GM19324 (cell line): ENCODE results near the gene UBE2I.

ENCODE experiments used
- ATAC-seq: cut with Tn5 transposase; IDR thresholded peaks from one replicate; pipeline ENCODE4 v1.9.1; 2021; ENCODE audit warnings: mild to moderate bottlenecking, moderate library complexity; ENCODE audit not compliant: unreplicated experiment, low FRiP score

Gene UBE2I

DNA sequence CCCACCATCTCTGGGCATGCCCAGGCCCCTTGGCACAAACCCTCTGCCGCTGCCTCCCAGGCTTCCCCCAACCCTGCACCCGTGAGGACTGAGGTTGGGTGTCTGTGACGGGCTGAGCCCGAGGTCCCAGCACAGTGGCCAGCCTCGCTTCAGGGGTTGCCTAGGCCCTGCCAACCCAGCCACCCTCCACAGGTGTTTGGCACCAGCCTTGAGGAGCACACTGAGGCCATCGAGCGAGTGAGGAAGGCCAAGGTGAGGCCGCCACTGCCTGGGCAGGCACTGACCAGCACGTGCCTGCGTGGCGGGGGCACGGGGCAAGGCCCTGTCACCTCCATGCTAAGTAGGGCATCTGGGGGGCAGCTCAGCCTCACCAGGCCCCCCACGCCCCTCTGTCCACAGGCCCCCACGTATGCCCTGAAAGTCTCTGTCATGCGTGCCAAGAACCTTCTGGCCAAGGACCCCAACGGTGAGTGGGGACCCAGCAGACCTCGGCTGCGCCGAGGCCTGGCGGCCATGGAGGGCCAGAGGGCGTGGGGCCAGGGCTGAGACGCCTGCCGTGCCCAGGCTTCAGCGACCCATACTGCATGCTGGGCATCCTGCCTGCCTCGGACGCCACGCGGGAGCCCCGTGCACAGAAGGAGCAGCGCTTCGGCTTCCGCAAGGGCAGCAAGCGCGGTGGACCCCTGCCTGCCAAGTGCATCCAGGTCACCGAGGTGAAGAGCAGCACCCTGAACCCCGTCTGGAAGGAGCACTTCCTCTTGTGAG lies 31.5 kb downstream of the UBE2I start:
- ATAC-seq = no peak

GRCh38 chr16:1341495-1342420 lies 32.3 kb downstream of the UBE2I start:
- no peak for ATAC-seq

DNA sequence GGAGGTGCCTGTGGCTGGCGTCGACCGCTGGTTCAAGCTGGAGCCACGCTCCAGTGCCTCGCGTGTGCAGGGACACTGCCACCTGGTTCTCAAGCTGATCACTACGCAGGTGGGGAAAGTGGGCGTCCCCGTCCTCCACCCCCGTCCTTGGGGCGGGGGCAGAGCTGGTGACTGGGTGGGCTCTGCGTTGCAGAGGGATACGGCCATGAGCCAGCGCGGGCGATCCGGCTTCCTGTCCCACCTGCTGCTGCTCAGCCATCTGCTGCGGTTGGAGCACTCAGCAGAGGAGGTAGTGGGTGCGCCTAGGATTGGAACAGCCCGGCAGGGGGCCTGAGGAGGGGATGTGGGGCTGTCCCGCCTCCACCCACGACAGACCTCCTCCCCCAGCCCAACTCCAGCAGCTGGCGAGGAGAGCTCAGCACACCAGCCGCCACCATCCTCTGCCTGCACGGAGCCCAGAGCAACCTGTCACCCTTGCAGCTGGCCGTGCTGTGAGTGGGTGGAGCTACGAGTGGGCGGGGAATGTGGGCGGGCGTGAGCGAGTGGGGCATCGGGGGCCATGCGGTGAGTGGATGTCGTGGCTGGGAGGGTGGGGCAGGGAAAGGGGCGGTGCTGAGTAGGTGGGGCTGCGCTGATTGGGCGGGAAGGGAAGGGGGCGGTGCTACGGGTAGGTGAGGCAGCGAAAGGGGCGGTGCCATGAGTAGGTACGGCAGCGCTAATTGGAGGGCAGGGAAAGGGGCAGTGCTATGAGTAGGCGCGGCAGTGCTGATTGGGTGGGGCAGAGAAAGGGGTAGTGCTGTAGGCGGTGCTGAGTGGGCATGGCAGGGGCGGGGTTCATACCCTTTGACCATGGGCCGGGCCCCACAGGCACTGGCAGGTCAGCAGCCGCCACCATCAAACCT lies 33.3 kb downstream of the UBE2I start:
- ATAC-seq = peak; percentile 83

GRCh38 chr16:1343428-1344242 lies 34.2 kb downstream of the UBE2I start:
- ATAC-seq = no peak

- ATAC-seq = no peak
These were observed 35.1 kb downstream of the UBE2I start for GRCh38 chr16:1344499-1344898.

GRCh38 chr16:1345087-1345486 lies 35.7 kb downstream of the UBE2I start:
- no peak for ATAC-seq

DNA sequence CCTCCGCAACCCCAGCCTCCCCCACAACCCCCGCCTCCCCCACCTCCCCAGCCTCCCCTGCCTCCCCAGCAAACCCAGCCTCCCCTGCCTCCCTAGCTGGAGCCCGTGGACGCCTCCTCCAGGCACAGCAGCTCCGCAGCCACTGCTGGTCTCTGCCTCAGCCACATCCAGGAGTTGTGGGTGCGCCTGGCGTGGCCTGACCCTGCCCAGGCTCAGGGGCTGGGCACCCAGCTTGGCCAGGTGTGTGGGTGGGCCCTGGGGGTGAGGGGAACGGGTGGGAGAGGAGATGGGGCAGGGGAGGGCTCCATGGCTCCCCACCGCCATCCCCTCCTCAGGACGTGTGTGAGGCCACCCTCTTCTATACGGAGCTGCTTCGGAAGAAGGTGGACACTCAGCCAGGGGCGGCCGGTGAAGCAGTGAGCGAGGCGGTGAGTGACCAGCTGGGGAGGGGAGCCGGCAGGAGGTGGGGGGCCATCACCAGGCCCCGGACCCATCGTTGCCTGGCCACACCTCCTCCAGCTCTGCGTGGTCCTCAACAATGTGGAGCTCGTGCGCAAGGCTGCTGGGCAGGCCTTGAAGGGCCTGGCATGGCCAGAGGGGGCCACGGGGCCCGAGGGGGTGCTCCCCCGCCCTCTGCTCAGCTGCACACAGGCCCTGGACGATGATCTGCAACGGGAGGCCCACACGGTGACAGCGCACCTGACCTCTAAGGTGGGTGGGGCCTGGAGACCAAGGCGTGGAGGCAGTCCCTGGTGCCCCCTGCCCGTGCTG lies 36.4 kb downstream of the UBE2I start:
- ATAC-seq = no peak

GRCh38 chr16:1346422-1347285 lies 37.2 kb downstream of the UBE2I start:
- ATAC-seq = no peak

DNA sequence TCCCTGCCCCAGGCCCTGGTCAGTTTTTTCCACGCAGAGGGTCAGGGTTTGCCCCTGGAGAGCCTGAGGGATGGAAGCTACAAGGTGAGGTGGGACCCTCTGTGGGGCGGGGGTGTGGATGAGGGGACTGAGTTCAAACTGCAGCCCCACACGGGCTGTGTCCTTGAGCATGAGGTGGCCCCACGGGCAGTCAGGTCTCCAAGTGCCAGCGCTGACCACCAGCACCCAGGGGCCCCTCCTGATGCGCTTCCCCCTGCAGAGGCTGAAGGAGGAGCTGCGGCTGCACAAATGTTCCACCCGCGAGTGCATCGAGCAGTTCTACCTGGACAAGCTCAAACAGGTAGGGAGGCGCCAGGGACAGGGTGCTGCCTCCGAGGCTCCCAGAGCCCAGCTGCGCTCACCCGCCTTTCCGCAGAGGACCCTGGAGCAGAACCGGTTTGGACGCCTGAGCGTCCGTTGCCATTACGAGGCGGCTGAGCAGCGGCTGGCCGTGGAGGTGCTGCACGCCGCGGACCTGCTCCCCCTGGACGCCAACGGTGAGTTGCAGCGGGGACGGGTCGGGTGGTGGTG lies 37.9 kb downstream of the UBE2I start:
- ATAC-seq = no peak

DNA sequence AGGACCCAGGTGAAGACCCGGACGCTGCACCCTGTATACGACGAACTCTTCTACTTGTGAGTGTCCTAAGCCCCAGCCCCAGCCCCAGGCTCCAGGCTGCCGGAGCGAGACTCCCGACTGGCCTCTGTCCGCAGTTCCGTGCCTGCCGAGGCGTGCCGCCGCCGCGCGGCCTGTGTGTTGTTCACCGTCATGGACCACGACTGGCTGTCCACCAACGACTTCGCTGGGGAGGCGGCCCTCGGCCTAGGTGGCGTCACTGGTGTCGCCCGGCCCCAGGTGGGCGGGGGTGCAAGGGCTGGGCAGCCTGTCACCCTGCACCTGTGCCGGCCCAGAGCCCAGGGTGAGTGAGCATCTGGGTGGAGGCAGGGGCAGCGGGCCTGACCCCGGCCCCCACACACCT lies 38.5 kb downstream of the UBE2I start:
- ATAC-seq = no peak

DNA sequence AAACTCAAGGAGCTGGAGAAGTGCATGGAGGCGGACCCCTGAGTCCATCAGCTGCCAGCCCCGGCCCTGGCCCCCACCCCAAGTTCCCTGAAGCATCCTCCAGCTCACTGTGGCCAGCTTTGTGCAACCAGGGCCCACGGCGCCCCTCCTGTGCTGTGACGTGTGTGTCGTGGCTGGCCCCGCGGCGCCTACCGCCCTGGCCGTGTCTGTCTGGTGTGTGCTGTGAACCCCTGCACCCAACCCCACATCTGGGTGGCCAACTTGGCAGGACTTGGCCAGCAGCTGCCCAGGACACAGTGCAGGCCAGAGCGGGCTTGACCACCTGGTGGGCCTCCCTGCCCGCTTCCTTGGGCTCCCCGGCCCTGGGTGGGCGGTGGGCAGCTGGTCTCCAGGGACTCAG lies 39.0 kb downstream of the UBE2I start:
- no peak for ATAC-seq

DNA sequence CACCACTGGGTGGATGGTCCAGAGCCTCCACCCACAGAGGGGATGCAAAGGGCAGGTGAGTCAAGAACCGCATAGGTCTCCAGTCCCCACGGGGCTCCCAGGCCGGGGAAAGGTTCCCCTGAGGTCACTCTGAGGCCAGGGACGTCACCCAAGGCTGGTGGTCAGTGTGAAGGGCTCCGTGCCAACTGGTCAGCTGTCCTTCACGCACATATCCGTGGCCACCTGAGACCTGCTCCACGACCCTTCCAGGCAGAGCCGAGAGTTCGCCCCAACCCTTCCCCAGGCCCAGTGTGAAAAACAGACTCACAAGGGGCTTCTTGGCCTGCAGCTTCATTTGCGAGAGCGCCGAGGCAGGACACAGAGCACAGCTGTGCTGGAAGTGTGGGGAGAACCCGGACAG lies 39.5 kb downstream of the UBE2I start:
- ATAC-seq = no peak

DNA sequence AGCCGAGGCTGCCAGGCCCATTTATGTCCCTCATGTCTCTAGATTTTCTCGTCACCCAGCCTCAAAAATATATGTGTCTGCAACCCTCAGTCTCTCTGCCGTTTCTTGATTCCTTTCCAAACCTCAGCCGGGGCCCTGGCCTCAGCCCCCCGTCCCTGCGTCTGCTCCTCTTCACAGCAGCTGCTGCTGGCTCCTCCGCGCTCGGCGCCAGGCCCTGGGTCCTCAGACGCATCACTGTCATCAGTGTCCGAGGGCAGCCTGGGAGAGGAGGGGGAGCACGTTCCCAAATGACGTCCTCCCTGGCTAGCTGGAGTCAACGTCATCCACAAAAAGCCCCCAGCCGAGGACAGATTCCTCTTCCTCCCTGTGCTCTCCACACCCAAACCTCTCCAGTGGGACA lies 39.9 kb downstream of the UBE2I start:
- no peak for ATAC-seq

DNA sequence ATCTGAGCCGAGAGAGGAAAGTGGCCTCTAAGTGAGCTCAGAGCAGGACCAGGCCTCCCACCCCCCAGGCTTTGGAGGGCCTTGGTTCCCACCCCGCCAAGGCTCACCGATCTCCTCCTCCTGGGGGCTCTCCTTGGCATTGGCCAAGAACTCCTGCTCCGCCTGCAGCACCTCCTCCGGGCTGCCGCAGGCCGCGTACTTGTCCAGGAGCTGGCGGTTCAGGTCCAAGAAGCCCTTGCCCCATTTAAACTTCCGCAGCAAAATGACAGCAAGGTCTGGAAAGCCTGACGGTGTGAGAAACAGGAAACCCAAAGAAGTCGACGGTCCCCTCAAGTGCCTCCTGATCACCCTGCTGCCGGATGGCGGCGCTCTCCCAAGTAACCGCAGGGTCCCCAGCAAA lies 40.5 kb downstream of the UBE2I start:
- no peak for ATAC-seq

- ATAC-seq = no peak
These were observed 41.3 kb downstream of the UBE2I start for GRCh38 chr16:1350691-1351090.

DNA sequence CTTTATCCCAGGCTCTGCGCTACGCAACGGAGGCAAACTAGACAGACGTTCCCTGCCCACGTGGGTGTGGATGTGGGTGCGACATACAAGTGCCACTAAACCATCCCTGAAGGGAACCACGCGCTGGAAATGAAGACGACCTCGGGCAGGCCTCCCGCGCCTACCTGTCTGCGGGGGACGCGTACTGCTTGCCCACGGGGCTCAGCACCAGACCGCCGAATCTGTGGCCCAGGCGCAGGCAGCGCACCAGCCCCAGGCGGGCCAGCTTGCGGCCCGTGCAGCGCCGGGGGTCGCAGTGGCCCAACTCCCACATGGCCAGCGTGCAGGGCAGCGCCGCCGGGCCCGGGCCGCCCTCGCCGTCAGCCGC lies 41.8 kb downstream of the UBE2I start:
- ATAC-seq = peak; percentile 23

- peak; percentile 82 for ATAC-seq
These were observed 42.3 kb downstream of the UBE2I start, which contains the start of the genes GNPTG and TSR3 for GRCh38 chr16:1351582-1352362. Gene GNPTG, plus strand, starts transcription at chr16:1351931. Its CDS starts 35 bp downstream, at chr16:1351966. Gene TSR3, minus strand, starts transcription at chr16:1351878. Its CDS starts 74 bp downstream, at chr16:1351804.
